HG03457 (cell line): ENCODE measurements around the gene ARHGEF2.

Experiments
- ATAC-seq: cut with Tn5 transposase; IDR thresholded peaks from one replicate; pipeline ENCODE4 v1.9.1; 2021; ENCODE audit warnings: moderate number of reproducible peaks; ENCODE audit not compliant: unreplicated experiment

ARHGEF2 gene

GRCh38 chr1:155973723-155974122 lies 4.6 kb downstream of the ARHGEF2 start:
- ATAC-seq: no peak

- no peak for ATAC-seq
Measured at GRCh38 chr1:155971910-155972809, 6.2 kb downstream of the ARHGEF2 start.

DNA sequence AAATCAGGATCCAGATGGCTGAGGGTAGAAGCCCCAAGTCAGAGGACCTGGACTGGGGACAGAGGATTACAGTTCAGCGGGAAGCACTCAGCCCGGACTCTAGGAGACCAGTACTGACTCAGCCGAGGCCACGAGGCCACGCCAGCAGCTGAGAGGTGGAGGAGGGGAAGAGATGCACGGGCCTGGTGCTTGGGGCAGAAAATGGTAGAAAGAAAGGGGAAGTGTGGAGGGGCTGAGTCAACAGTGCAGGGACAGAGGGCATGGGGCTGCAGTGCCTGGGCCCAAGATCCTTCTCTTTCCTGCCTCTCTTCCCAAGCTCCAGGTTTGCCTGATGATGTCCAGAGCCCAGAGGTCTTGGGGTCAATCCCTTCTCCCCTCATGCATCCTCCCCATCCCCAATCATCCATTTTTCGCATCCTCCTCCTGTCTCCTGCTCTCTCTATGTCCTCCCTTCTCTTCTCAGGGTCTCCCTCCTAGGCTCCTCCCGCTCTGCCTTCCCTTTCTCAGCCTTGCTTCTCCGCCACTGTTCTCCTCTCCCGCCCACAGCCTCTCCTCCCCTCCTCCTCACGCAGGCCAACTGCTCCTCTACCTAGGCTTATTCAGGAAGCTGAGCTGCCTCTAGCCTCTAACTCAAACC lies 7.7 kb downstream of the ARHGEF2 start:
- ATAC-seq: no peak

- ATAC-seq: no peak
Measured at GRCh38 chr1:155969377-155969791, 9.0 kb downstream of the ARHGEF2 start.

DNA sequence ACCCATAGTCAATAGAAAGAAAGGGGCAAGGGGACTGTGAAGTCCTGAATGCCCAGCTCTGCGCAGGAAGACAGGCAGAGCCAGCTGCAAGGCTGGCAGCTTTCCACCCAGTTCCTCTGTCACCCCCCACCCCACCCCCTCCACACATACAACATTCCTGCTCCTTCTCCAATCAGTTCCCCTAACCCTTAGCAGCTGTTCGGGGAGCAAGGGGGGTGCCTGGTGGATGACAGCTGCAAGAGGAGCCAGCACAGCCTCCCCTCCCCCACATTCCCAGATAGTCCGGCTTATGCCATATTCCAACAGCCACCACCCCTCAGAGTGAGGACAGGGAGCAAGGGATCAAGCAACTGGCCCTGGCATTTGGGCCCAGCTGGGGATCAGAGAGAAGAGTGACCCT lies 9.7 kb downstream of the ARHGEF2 start:
- no peak for ATAC-seq

- ATAC-seq: no peak
Measured at GRCh38 chr1:155968051-155968400, 10.3 kb downstream of the ARHGEF2 start.

DNA sequence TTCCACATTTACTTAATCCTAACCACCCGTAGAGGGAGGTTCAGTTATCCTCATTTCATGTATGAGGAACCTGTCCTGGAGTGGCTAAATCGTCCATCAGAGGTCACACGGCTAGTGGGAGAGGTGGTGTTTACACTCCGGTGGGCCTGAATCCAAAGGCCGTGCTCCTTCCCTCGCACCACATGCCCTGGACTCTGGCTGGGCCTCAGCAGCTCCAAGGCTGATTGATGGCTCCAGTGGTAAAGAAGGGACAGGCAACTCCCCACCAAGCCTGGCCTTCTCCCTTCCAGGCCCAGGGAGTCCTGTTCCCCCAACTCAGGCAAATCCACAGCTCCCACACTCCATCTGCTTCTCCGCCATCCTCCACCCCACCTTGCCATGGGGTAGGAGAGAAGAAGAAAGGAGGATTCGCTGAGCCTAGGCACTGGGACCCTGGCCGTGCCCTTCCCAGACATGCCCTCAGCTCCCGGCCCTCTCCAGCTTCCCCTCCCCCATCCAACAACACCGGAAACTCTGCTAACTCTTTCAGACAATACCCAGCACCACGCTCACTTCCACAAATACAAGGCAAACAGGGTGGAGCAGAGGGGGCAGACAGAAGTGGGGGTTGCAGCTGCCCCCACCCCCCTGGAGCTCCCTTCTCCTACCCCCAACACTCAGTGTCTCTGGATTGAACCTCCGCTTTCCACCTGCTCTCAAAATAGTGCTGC lies 10.9 kb downstream of the ARHGEF2 start:
- ATAC-seq: no peak

- ATAC-seq: no peak
Measured at GRCh38 chr1:155966750-155967149, 11.6 kb downstream of the ARHGEF2 start.

DNA sequence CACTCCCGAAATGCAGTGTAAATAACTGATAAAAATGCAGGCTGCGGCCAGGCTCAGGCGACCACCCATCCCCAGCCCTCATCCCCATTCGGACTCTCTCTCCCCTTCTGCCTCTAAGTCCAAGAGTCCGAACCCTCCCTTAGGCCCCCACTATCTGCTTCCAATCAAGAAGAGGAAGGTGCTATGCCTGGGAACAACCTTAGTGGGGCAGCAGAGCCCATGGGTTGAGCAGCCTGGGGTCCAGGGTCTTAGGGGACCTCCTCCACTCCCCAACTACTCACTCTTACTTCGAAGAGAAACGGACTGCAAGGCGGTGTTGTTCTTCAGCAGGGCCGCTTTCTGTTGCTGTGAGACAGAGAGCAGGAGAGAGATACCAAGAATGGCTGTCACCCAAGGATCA lies 12.2 kb downstream of the ARHGEF2 start:
- ATAC-seq: no peak

- ATAC-seq: no peak
Measured at GRCh38 chr1:155964193-155964592, 14.2 kb downstream of the ARHGEF2 start.

GRCh38 chr1:155962599-155963211 lies 15.6 kb downstream of the ARHGEF2 start:
- ATAC-seq: no peak

GRCh38 chr1:155961937-155962336 lies 16.4 kb downstream of the ARHGEF2 start:
- no peak for ATAC-seq

DNA sequence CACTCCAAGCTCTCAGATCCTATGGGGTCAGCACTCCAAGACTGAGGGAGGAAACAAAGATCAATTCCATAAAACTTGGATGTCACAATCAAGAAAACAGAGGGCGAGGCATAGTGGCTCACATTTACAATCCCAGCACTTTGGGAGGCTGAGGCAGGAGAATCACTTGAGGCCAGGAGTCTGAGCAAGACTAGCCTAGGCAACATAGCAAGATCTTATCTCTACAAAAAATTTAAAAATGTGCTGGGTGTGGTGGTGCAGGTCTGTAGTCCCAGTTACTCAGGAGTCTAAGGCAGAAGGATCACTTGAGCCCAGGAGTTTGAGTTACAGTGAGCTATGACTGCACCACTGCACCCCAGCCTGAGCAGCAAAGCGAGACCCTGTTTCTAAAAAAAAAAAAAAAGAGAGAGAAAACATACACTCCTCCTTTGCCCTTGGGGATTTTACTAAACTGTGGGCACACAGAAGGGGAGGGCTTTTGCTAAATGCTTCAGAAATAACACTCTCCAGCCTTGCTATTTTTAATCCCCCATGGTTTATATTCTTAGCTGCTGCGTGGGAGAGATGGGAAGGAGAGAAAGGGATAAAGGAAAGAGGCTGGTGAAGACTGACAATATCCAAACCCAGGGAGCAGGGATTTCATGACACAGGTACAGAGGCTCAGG lies 18.1 kb downstream of the ARHGEF2 start:
- no peak for ATAC-seq

GRCh38 chr1:155957411-155957915 lies 20.9 kb downstream of the ARHGEF2 start:
- no peak for ATAC-seq

DNA sequence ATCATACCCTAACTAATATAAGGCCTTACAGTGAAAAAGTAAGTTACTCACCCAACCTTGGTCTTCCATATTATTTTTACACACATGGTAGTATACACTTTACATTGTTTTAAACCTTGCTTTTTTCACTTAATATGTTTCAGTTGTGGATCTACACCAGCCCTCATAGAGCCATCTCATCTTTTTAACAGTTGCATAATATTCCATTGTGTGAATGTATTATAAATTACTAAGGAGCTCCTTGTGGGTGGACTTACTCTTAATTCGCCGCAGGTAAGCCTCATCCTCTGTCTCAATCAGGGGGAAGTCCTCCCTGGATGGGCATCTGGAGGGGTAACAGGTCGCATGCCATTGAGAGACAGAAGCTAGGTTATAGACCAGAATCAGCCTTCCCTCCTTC lies 23.7 kb downstream of the ARHGEF2 start:
- ATAC-seq: no peak

DNA sequence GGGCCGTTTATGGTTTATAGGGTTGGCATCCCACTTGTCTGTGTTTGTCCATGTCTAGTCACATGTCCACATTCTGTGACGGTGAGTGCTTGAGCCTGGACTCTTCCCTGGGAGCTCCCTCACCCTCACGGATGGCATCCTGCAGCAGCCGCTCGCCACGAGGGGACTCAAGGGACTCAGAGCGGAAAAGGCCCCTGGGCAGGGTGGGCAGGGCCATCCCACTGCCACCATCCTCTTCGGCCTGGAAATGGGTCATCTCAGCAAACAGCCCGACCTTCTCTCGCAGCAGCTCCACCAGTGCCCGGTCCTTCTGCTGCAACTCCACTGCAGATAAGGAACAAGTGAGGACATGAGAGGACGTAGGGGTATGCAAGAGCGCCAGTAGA lies 25.8 kb downstream of the ARHGEF2 start:
- no peak for ATAC-seq

GRCh38 chr1:155951753-155952504 lies 26.4 kb downstream of the ARHGEF2 start:
- no peak for ATAC-seq

- no peak for ATAC-seq
Measured at GRCh38 chr1:155950829-155951228, 27.5 kb downstream of the ARHGEF2 start.

DNA sequence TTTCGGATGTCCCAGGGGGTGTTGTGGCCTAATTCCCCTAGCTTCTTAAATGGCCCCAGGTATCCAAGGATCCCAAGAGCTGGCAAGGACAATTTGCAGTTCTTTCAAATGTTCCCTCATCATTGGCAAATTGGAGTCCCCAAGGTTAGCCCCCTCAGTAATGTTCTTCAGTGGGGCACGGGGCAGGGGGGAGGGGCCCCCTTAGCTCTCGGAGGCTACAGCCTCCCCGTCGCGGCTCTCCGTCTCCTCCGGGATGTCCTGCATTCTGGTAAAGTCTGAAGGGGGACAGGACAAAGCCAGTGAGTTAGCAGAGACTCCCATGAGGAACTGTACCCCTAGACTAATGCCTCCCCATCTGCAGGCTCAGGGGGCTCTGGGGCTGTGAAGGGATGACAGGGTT lies 30.6 kb downstream of the ARHGEF2 start:
- no peak for ATAC-seq

GRCh38 chr1:155947292-155947691 lies 31.1 kb downstream of the ARHGEF2 start:
- ATAC-seq: no peak
